ENCODE results near the gene KIF23.
A peak's percentile ranks its signal among the peaks of the same experiment; 100 is the strongest.

Gene KIF23

GRCh38 chr15:69394556-69395282 lies 19.4 kb upstream of the KIF23 start:
- DNase-seq (ENCODE audit: low read depth in 1 of 2, low spot score in 1 of 2), result peak; percentile 81 to 87

- DNase-seq (ENCODE audit: low read depth in 1 of 2, low spot score in 1 of 2), result no peak
These were observed 18.7 kb upstream of the KIF23 start for GRCh38 chr15:69395460-69395859.

GRCh38 chr15:69395991-69396390 lies 18.2 kb upstream of the KIF23 start:
- no peak for DNase-seq (ENCODE audit: low read depth in 1 of 2, low spot score in 1 of 2)

- no peak for DNase-seq (ENCODE audit: low read depth in 1 of 2, low spot score in 1 of 2)
These were observed 15.7 kb upstream of the KIF23 start for GRCh38 chr15:69398491-69398891.

GRCh38 chr15:69400850-69401249 lies 13.3 kb upstream of the KIF23 start:
- DNase-seq (ENCODE audit: low read depth in 1 of 2, low spot score in 1 of 2), result peak in 1 of 2 donors; percentile 11

GRCh38 chr15:69402816-69403215 lies 11.3 kb upstream of the KIF23 start:
- DNase-seq (ENCODE audit: low read depth in 1 of 2, low spot score in 1 of 2), result no peak

- DNase-seq (ENCODE audit: low read depth in 1 of 2, low spot score in 1 of 2), result no peak
These were observed 10.6 kb upstream of the KIF23 start for GRCh38 chr15:69403594-69403993.

GRCh38 chr15:69405110-69405509 lies 9.0 kb upstream of the KIF23 start:
- DNase-seq (ENCODE audit: low read depth in 1 of 2, low spot score in 1 of 2), result no peak

- DNase-seq (ENCODE audit: low read depth in 1 of 2, low spot score in 1 of 2), result no peak
These were observed 6.3 kb upstream of the KIF23 start for GRCh38 chr15:69407719-69408400.

- DNase-seq (ENCODE audit: low read depth in 1 of 2, low spot score in 1 of 2), result no peak
These were observed 5.3 kb upstream of the KIF23 start for GRCh38 chr15:69408841-69409240.

- DNase-seq (ENCODE audit: low read depth in 1 of 2, low spot score in 1 of 2), result no peak
These were observed 3.8 kb upstream of the KIF23 start for GRCh38 chr15:69410248-69410874.

GRCh38 chr15:69412274-69412673 lies 1.9 kb upstream of the KIF23 start:
- no peak for DNase-seq (ENCODE audit: low read depth in 1 of 2, low spot score in 1 of 2)

GRCh38 chr15:69412701-69413100 lies 1.4 kb upstream of the KIF23 start:
- no peak for DNase-seq (ENCODE audit: low read depth in 1 of 2, low spot score in 1 of 2)

GRCh38 chr15:69414701-69415167 lies 585 bp downstream of the KIF23 start:
- no peak for DNase-seq (ENCODE audit: low read depth in 1 of 2, low spot score in 1 of 2)

GRCh38 chr15:69415381-69415780 lies 1.2 kb downstream of the KIF23 start:
- no peak for DNase-seq (ENCODE audit: low read depth in 1 of 2, low spot score in 1 of 2)

GRCh38 chr15:69417581-69417980 lies 3.4 kb downstream of the KIF23 start:
- no peak for DNase-seq (ENCODE audit: low read depth in 1 of 2, low spot score in 1 of 2)

- DNase-seq (ENCODE audit: low read depth in 1 of 2, low spot score in 1 of 2), result no peak
These were observed 7.3 kb downstream of the KIF23 start for GRCh38 chr15:69421498-69421897.

- no peak for DNase-seq (ENCODE audit: low read depth in 1 of 2, low spot score in 1 of 2)
These were observed 8.3 kb downstream of the KIF23 start for GRCh38 chr15:69422336-69422895.

GRCh38 chr15:69424001-69424400 lies 9.9 kb downstream of the KIF23 start:
- DNase-seq (ENCODE audit: low read depth in 1 of 2, low spot score in 1 of 2), result no peak

GRCh38 chr15:69424748-69425413 lies 10.7 kb downstream of the KIF23 start:
- no peak for DNase-seq (ENCODE audit: low read depth in 1 of 2, low spot score in 1 of 2)

GRCh38 chr15:69433831-69434230 lies 19.7 kb downstream of the KIF23 start:
- no peak for DNase-seq (ENCODE audit: low read depth in 1 of 2, low spot score in 1 of 2)
